ENCODE measurements around the gene FAF1.
"Not testable (repeated sequence)": the region's sequence is repeated elsewhere in the genome, so short reads cannot be mapped to it uniquely, and the experiment has no call there.

Gene FAF1

DNA sequence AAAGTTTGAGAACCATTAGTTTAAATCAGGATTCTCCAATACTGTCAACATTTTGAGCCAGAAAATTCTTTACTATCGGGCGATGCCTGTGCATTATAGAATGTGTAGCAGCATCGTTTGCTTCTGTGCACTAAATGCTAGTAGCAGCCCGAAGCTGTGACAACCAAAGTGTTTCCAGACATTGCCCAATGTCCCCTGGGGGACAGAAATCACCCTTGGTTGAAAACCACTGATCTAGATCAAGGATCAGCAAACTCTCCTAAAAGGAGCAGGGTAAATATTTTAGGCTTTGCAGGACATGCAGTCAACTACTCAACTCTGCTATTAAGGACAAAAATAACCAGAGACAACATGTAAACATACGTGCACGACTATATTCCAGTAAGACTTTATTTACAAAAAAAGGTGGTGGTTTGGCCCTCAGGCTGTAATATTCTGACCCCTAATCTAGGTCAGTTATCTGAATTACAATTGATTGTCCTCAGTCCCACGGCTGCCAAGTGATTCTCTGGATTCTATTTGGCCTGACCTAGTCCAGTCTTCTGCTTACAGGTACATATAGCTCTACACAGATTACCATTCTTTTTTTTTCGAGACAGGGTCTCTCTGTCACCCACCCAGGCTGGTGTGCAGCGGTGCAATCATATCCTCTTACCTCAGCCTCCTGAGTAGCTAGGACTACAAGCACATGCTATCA is 10.6 kb downstream of the FAF1 start:
- Histone ChIP-seq H3K36me3 (replicated peaks; ENCODE audit: low read depth, low read length) (no peaks in the 10 kb centered on the region), H3K27me3 (ENCODE audit: low read depth, low read length) (no peaks in the 10 kb centered on the region), H4K20me1 (ENCODE audit: insufficient read depth, low read length) (no peaks in the 10 kb centered on the region; the same call in 1 of the 2 replicates)

DNA sequence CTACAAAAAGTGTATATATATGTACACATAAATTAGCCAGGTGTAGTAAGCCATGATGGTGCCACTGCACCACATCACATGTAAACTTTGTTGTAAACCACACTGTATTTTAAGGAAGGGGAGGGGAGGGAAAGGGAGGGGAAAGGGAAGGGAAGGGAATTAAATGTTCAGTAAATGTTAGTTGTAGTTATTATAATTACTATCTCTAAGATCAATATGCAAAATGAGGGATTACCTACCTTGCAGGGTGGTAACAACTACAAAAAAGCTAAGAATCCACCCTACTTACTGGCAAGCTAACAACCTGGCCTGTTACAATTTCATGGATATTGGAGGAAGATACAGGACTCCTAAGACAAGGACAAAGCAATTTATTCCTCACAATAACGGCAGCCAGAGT is 17.7 kb downstream of the FAF1 start:
- Histone ChIP-seq H3K79me2 (ENCODE audit: low read length) (peaks cover 46% of the 10 kb centered on the region), H3K27ac (ENCODE audit: low read length) (no peak overlapping the region), H3K4me3 (ENCODE audit: low read length) (no peak overlapping the region), H2AFZ (ENCODE audit: low read depth, low read length) (no peak overlapping the region), H4K20me1 (ENCODE audit: insufficient read depth, low read length) (no peaks in the 10 kb centered on the region), H3K4me2 (ENCODE audit: low read length) (no peak overlapping the region), H3K36me3 (replicated peaks; ENCODE audit: low read depth, low read length) (no peaks in the 10 kb centered on the region), H3K27me3 (ENCODE audit: low read depth, low read length) (no peaks in the 10 kb centered on the region), H3K4me1 (ENCODE audit: low read length) (no peaks in the 10 kb centered on the region), H3K9ac (ENCODE audit: low read length) (no peak overlapping the region), H3K9me3 (ENCODE audit: insufficient read depth, low read length) (no peaks in the 10 kb centered on the region)
- no peak for TF ChIP-seq EZH2phosphoT487 (IDR thresholded peaks at IDR 0.05; ENCODE audit: low read depth)
- TF ChIP-seq, protein P1, sequence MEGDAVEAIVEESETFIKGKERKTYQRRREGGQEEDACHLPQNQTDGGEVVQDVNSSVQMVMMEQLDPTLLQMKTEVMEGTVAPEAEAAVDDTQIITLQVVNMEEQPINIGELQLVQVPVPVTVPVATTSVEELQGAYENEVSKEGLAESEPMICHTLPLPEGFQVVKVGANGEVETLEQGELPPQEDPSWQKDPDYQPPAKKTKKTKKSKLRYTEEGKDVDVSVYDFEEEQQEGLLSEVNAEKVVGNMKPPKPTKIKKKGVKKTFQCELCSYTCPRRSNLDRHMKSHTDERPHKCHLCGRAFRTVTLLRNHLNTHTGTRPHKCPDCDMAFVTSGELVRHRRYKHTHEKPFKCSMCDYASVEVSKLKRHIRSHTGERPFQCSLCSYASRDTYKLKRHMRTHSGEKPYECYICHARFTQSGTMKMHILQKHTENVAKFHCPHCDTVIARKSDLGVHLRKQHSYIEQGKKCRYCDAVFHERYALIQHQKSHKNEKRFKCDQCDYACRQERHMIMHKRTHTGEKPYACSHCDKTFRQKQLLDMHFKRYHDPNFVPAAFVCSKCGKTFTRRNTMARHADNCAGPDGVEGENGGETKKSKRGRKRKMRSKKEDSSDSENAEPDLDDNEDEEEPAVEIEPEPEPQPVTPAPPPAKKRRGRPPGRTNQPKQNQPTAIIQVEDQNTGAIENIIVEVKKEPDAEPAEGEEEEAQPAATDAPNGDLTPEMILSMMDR (IDR thresholded peaks at IDR 0.05; ENCODE audit: low read depth, low read length), result no peak

More for the DNA sequence above, 10.6 kb downstream of the FAF1 start:
- H3K27ac ChIP-seq (ENCODE audit: low read length), result no peak overlapping the region
- H3K4me1 ChIP-seq (ENCODE audit: low read length), result no peaks in the 10 kb centered on the region
- H2AFZ ChIP-seq (ENCODE audit: low read depth, low read length), result no peak overlapping the region
- H3K9ac ChIP-seq (ENCODE audit: low read length), result no peak overlapping the region
- H3K4me2 ChIP-seq (ENCODE audit: low read length), result no peak overlapping the region
- H3K79me2 ChIP-seq (ENCODE audit: low read length), result peaks cover 49% of the 10 kb centered on the region
- H3K9me3 ChIP-seq (ENCODE audit: insufficient read depth, low read length), result no peaks in the 10 kb centered on the region
- no peak overlapping the region for H3K4me3 ChIP-seq (ENCODE audit: low read length)
- TF ChIP-seq EZH2phosphoT487 (IDR thresholded peaks at IDR 0.05; ENCODE audit: low read depth), result no peak
- TF ChIP-seq, protein P1 (IDR thresholded peaks at IDR 0.05; ENCODE audit: low read depth, low read length), result no peak

DNA sequence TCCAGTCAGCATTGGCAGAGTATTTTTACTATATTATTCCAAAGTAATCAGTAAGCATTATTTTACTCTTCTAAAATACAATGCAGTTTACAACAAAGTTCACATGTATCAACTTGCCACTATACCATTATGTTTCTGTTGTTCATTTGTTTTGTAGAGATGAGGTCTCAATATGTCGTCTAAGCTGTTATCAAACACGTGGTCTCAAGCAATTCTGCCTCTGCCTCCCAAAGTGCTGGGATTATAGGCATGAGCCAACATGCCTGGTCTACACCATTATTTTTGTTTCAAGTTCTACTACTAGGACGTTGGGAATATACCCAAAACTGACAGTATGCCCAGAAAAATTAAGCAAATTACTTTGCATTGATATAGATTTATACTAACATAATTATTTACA is 19.8 kb downstream of the FAF1 start:
- no peak overlapping the region for H3K9ac ChIP-seq (ENCODE audit: low read length)
- peaks cover 31% of the 10 kb centered on the region for H3K79me2 ChIP-seq (ENCODE audit: low read length)
- H3K4me3 ChIP-seq (ENCODE audit: low read length), result no peak overlapping the region
- H2AFZ ChIP-seq (ENCODE audit: low read depth, low read length), result no peak overlapping the region
- no peaks in the 10 kb centered on the region for H3K9me3 ChIP-seq (ENCODE audit: insufficient read depth, low read length)
- TF ChIP-seq, protein P1 (IDR thresholded peaks at IDR 0.05; ENCODE audit: low read depth, low read length), result no peak
- no peak overlapping the region for H3K27ac ChIP-seq (ENCODE audit: low read length)
- no peak overlapping the region for H3K4me2 ChIP-seq (ENCODE audit: low read length)
- H3K36me3 ChIP-seq (replicated peaks; ENCODE audit: low read depth, low read length), result no peaks in the 10 kb centered on the region
- no peaks in the 10 kb centered on the region for H4K20me1 ChIP-seq (ENCODE audit: insufficient read depth, low read length)
- H3K4me1 ChIP-seq (ENCODE audit: low read length), result no peaks in the 10 kb centered on the region
- no peaks in the 10 kb centered on the region for H3K27me3 ChIP-seq (ENCODE audit: low read depth, low read length)

DNA sequence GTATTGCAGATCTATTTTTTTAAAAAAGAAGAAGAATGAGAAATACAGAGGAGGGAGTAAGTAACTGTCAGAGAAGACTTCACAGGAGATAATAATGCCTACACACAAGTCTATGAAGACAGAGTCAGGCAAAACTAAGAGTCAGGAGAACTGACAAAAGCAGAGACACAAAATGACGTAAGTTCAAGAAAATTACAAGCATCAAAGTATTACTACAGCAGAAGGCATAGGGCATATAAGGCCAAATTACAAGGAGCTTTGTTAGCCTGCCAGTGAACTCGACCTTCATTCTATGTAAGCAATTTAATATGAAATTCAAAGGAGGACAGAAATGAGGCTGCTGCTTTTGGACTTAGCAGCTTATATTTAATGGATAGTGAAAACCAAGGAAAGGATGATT is 23.7 kb downstream of the FAF1 start:
- Histone ChIP-seq H3K4me3 (ENCODE audit: low read length) (no peak overlapping the region), H3K4me2 (ENCODE audit: low read length) (no peak overlapping the region), H3K9ac (ENCODE audit: low read length) (no peak overlapping the region), H3K4me1 (ENCODE audit: low read length) (peaks cover 2% of the 10 kb centered on the region), H2AFZ (ENCODE audit: low read depth, low read length) (no peak overlapping the region), H4K20me1 (ENCODE audit: insufficient read depth, low read length) (no peaks in the 10 kb centered on the region), H3K27me3 (ENCODE audit: low read depth, low read length) (no peaks in the 10 kb centered on the region), H3K79me2 (ENCODE audit: low read length) (peaks cover under 1% of the 10 kb centered on the region; the same call in 1 of the 2 replicates), H3K9me3 (ENCODE audit: insufficient read depth, low read length) (no peaks in the 10 kb centered on the region), H3K36me3 (replicated peaks; ENCODE audit: low read depth, low read length) (no peaks in the 10 kb centered on the region), H3K27ac (ENCODE audit: low read length) (no peak overlapping the region)
- TF ChIP-seq, protein P1 (IDR thresholded peaks at IDR 0.05; ENCODE audit: low read depth, low read length), result no peak
- no peak for TF ChIP-seq EZH2phosphoT487 (IDR thresholded peaks at IDR 0.05; ENCODE audit: low read depth)

DNA sequence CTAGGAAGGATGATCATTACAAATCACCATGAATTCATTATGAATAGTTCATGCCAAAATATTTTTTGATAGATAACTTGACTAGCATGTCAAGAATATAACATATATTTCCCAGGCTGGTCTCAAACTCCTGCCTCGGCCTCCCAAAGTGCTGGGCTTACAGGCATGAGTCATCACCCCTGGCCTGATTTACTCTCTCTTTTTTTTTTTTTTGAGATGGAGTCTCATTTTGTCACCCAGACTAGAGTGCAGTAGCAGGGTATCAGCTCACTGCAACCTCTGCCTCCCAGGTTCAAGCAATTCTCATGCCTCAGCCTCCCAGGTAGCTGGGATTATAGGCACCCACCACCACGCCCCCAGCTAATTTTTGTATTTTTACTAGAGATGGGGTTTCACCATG is 24.8 kb downstream of the FAF1 start:
- H3K4me2 ChIP-seq (ENCODE audit: low read length); H3K36me3 ChIP-seq (replicated peaks; ENCODE audit: low read depth, low read length): not testable (repeated sequence)

More for the DNA sequence above, 24.8 kb downstream of the FAF1 start:
- peaks cover 12% of the 10 kb centered on the region for H3K4me1 ChIP-seq (ENCODE audit: low read length)
- H3K27me3 ChIP-seq (ENCODE audit: low read depth, low read length); H3K79me2 ChIP-seq (ENCODE audit: low read length); H3K4me3 ChIP-seq (ENCODE audit: low read length); H3K27ac ChIP-seq (ENCODE audit: low read length); H3K9me3 ChIP-seq (ENCODE audit: insufficient read depth, low read length); H3K9ac ChIP-seq (ENCODE audit: low read length); H2AFZ ChIP-seq (ENCODE audit: low read depth, low read length); H4K20me1 ChIP-seq (ENCODE audit: insufficient read depth, low read length): not testable (repeated sequence)

Data from OCI-LY3 (cell line).